Natural killer cell (primary cell): ENCODE results near the gene EMP1. TPM values are rescaled to one million over a fixed set of nuclear protein-coding genes. Genes with fewer than 3 reads are reported as not detected.
A peak's percentile ranks its signal among the peaks of the same experiment; 100 is the strongest.

ENCODE experiments used
- ATAC-seq, 3 donors: fragments of 150-1000 bp in 2 of 3; fragments of 200-7000 bp in 1 of 3; cut with Tn5 transposase; 1 replicate in 1 of 3; 2 replicates in 2 of 3; pipeline ENCODE4 v1.10.0; 2021; ENCODE audit warnings: mild to moderate bottlenecking in 2 of 3, moderate library complexity in 2 of 3
- DNase-seq, 2 donors: peaks; one replicate each; pipeline versions ENCODE4 v3.0.0 to v3.0.0-alpha.2; 2013 to 2021; ENCODE audit warnings: mixed read lengths in 1 of 2
- H3K27ac ChIP-seq: one replicate; pipeline ENCODE4 v1.5.1; 2013; ENCODE audit warnings: mild to moderate bottlenecking, low read length
- H3K27me3 ChIP-seq: one replicate; pipeline ENCODE4 v1.6.1; 2013; ENCODE audit warnings: low read length; ENCODE audit not compliant: control insufficient read depth, insufficient read depth
- H3K36me3 ChIP-seq: one replicate; pipeline ENCODE4 v1.6.1; 2013; ENCODE audit warnings: low read length; ENCODE audit not compliant: control insufficient read depth, insufficient read depth
- H3K4me1 ChIP-seq: one replicate; pipeline ENCODE4 v1.6.1; 2013; ENCODE audit warnings: low read length; ENCODE audit not compliant: control insufficient read depth, insufficient read depth
- H3K4me3 ChIP-seq: one replicate; pipeline ENCODE4 v1.5.1; 2013; ENCODE audit warnings: low read length
- H3K9me3 ChIP-seq: one replicate; pipeline ENCODE4 v1.6.1; 2013; ENCODE audit warnings: low read length; ENCODE audit not compliant: control insufficient read depth, insufficient read depth
- H3K27ac Mint-ChIP-seq, 2 donors: one replicate each; pipeline ENCODE4 v1.8.0; 2022; ENCODE audit warnings: mild to moderate bottlenecking in 2 of 2, mixed read lengths in 2 of 2, moderate library complexity in 1 of 2
- H3K27me3 Mint-ChIP-seq, 2 donors: one replicate each; pipeline ENCODE4 v1.8.0; 2022; ENCODE audit warnings: low read depth in 2 of 2, mixed read lengths in 2 of 2
- H3K36me3 Mint-ChIP-seq: one replicate; pipeline ENCODE4 v1.8.0; 2022; ENCODE audit warnings: mixed read lengths
- H3K4me1 Mint-ChIP-seq, 2 donors: one replicate each; pipeline ENCODE4 v1.8.0; 2022; ENCODE audit warnings: mixed read lengths in 2 of 2
- H3K4me3 Mint-ChIP-seq: one replicate; pipeline ENCODE4 v1.8.0; 2022; ENCODE audit warnings: mild to moderate bottlenecking, moderate library complexity, mixed read lengths
- H3K9me3 Mint-ChIP-seq, 2 donors: one replicate each; pipeline ENCODE4 v1.8.0; 2022; ENCODE audit warnings: mixed read lengths in 2 of 2
- WGBS: methylation state at CpG from one replicate; pipeline ENCODE4 v1.1.7; 2013; ENCODE audit warnings: missing lambda C conversion rate; ENCODE audit not compliant: insufficient coverage; 5-methylcytosine and 5-hydroxymethylcytosine counted together
- intact Hi-C: fragments of 100-400 bp; cut with micrococcal nuclease; formaldehyde crosslinking; loops from one replicate; pipeline ENCODE4 v1.14.2; 2022
- total RNA-seq, 4 donors: library from RNA; stranded (reverse); fragments of 120-200 nt in 1 of 4; gene quantifications; one replicate each; pipeline versions ENCODE4 v1.2.3 to v1.2.4, GENCODE V29; 2013 to 2022
- TF ChIP-seq, protein P1 (sequence below): fragments of 200-600 bp; IDR thresholded peaks from one replicate; pipeline ENCODE4 v1.8.0; 2022; ENCODE audit warnings: antibody characterized with exemption

Gene EMP1
- total RNA-seq, 3 donors from 2014 or later (not counting 1 experiment from before 2014, with no cell fraction given), result 3.8 to 4.3 (median 4.2) TPM

DNA sequence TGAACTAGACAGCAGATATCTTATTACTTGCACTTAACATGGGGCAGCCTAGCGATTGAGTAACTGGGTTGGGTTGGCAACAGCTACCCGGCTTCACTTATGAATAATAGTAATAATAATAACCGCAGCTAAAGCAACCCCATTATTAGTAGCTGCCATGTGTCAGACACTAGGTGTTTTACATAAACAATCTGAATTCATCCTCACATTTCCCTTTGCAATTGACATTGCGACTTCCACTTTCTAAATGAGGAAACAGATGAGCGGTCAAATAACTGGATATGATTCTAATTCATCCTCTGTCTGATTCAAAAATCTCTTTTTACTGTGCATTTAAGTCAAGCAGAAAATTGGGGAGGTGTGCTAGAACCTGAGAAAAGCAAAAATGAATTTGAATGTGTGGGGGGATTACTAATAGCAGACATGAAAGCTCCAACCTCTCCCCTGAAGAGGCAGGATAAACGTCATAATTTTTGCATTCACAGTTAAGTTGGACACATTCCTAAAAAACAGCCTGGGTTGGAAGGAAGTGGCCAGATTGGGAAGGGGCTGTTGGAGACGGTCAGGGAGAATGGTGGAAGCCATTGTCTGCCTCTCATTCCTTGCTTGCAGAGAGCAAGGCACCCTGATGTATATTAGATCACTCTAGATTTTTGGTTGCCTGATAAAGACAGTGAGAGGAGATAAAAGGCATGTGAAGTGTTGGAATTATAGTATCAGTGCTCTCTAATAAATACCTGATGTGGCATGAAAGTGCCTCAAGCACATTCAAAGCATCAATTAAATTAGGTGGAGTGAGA is 13.1 kb downstream of the EMP1 start:
- intact Hi-C loops, result no loop called here
- Histone ChIP-seq H3K9me3 (no peaks in the 10 kb centered on the region), H3K4me1 (peaks cover 3% of the 10 kb centered on the region), H3K27ac (no peak overlapping the region), H3K4me3 (no peak overlapping the region), H3K36me3 (no peaks in the 10 kb centered on the region), H3K27me3 (no peaks in the 10 kb centered on the region)
- H3K9me3 Mint-ChIP-seq, result no peaks in the 10 kb centered on the region
- no peak for ATAC-seq
- TF ChIP-seq, protein P1, sequence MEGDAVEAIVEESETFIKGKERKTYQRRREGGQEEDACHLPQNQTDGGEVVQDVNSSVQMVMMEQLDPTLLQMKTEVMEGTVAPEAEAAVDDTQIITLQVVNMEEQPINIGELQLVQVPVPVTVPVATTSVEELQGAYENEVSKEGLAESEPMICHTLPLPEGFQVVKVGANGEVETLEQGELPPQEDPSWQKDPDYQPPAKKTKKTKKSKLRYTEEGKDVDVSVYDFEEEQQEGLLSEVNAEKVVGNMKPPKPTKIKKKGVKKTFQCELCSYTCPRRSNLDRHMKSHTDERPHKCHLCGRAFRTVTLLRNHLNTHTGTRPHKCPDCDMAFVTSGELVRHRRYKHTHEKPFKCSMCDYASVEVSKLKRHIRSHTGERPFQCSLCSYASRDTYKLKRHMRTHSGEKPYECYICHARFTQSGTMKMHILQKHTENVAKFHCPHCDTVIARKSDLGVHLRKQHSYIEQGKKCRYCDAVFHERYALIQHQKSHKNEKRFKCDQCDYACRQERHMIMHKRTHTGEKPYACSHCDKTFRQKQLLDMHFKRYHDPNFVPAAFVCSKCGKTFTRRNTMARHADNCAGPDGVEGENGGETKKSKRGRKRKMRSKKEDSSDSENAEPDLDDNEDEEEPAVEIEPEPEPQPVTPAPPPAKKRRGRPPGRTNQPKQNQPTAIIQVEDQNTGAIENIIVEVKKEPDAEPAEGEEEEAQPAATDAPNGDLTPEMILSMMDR, result no peak
- no peaks in the 10 kb centered on the region for H3K36me3 Mint-ChIP-seq
- peaks cover 0 to 7% of the 10 kb centered on the region in 2 donors for H3K4me1 Mint-ChIP-seq
- H3K4me3 Mint-ChIP-seq, result no peak overlapping the region
- WGBS, result 75% methylated on average over 7 of the region's 7 CpGs
- no peak overlapping the region for H3K27ac Mint-ChIP-seq
- H3K27me3 Mint-ChIP-seq, result peaks cover 12 to 19% of the 10 kb centered on the region in 2 donors
- DNase-seq, result no peak

DNA sequence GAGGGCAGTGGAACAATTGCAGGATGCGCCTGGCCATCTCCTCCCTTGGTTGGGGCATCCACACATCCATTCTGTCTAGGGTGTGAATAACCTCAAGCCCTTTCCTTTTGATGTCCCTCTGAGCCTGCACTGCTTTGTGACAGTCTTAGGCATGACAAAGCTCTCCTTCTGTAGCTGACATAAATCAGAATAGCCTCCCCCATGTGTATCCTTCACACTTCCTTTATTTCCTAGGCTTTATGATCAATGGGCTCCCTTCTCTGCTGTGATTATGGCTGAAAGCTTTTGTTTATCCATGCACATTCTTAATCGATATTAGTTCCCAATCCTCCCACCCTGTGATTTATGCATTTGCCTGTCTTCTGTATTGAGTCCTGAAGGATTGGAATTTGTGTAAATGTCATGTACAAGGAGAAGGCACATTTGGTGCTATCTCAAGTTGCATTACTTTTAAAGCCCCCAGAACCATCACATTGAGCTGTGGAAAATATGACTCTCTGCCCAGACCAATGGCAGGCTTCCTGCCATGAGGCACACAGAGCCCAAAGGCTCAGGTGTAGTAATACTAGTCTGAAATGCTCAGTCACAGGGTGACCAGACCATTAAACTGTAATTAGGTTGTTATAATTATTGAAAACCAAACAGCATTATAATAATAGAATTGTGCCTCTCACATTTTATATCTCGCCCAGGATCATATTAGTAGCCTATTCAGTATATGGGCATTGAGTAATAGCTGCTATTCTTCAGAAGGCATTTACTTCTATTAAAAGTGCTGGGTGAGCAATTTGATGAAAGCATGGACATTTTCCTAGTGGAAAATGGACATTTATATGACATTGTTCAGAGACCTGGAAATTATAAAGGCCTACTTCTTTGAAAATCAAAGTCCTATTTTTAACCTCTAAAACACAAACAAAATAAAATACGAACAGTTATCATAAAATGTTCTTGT is 14.0 kb downstream of the EMP1 start:
- intact Hi-C loops, result no loop called here
- no peak overlapping the region for H3K4me3 Mint-ChIP-seq
- no peak overlapping the region for H3K27ac ChIP-seq
- no peak for DNase-seq
- peaks cover 0 to 7% of the 10 kb centered on the region in 2 donors for H3K4me1 Mint-ChIP-seq
- no peak overlapping the region for H3K27ac Mint-ChIP-seq
- no peaks in the 10 kb centered on the region for H3K9me3 ChIP-seq
- no peak overlapping the region for H3K4me3 ChIP-seq
- H3K27me3 Mint-ChIP-seq, result peaks cover 12% of the 10 kb centered on the region in 2 donors
- no peaks in the 10 kb centered on the region for H3K27me3 ChIP-seq
- H3K36me3 ChIP-seq, result no peaks in the 10 kb centered on the region
- TF ChIP-seq, protein P1, result no peak
- H3K36me3 Mint-ChIP-seq, result no peaks in the 10 kb centered on the region
- 82% methylated on average over 1 of the region's 4 CpGs for WGBS
- no peak for ATAC-seq
- no peaks in the 10 kb centered on the region for H3K9me3 Mint-ChIP-seq
- peaks cover 3% of the 10 kb centered on the region for H3K4me1 ChIP-seq

DNA sequence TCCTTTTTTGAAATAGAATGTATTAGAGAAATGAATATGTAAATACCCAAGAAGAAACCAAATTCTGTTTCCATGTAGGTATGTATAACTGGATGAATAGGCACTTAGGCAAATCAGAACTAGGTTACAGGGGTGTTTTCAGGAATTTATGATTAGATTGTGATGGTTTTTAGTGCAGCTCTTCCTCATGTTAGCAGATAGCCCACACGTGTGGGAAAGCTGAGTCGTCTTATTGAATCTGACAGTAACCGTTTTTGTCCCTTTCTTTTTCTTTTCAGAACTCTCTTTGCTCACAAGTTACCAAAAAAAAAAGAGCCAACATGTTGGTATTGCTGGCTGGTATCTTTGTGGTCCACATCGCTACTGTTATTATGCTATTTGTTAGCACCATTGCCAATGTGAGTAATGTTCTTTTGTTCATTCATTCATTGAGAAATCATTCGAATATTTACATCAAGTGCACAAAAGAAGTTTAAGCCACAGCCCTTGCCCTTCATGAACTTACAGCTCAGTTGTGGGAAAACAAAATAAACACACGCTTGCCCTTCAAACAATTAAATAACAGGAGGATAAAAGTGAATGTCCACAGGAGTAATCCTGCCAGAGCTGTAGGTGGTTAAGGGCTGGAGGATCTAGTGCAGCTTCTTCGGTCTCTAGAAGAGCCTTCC is 14.8 kb downstream of the EMP1 start:
- Histone ChIP-seq H3K4me1 (peaks cover 3% of the 10 kb centered on the region), H3K36me3 (no peaks in the 10 kb centered on the region), H3K9me3 (no peaks in the 10 kb centered on the region), H3K27me3 (no peaks in the 10 kb centered on the region), H3K27ac (no peak overlapping the region), H3K4me3 (no peak overlapping the region)
- H3K4me1 Mint-ChIP-seq, result peaks cover 0 to 7% of the 10 kb centered on the region in 2 donors
- H3K4me3 Mint-ChIP-seq, result no peak overlapping the region
- intact Hi-C loops, result no loop called here
- peaks cover 7 to 9% of the 10 kb centered on the region in 2 donors for H3K27me3 Mint-ChIP-seq
- no peaks in the 10 kb centered on the region for H3K9me3 Mint-ChIP-seq
- TF ChIP-seq, protein P1, result no peak
- peak overlapping the region in 1 of 2 donors; percentile 6 for H3K27ac Mint-ChIP-seq
- WGBS, result 64% methylated on average over 7 of the region's 7 CpGs
- no peak for DNase-seq
- ATAC-seq, result no peak
- no peaks in the 10 kb centered on the region for H3K36me3 Mint-ChIP-seq
